Ectodermal cell (in vitro differentiated cells): ENCODE measurements around the gene CNTNAP4.

ENCODE experiments used
- H3K27ac ChIP-seq: 2 replicates; pipeline ENCODE4 v1.7.0; 2013; ENCODE audit warnings: mild to moderate bottlenecking, low read depth, low read length; ENCODE audit not compliant: insufficient read depth, poor library complexity, severe bottlenecking
- H3K27me3 ChIP-seq: 2 replicates; pipeline ENCODE4 v1.7.0; 2013; ENCODE audit warnings: mild to moderate bottlenecking, low read length; ENCODE audit not compliant: insufficient read depth, control insufficient read depth, poor library complexity, severe bottlenecking
- H3K36me3 ChIP-seq: one replicate; pipeline ENCODE4 v1.7.0; 2013; ENCODE audit warnings: low read length; ENCODE audit not compliant: control insufficient read depth, insufficient read depth
- H3K4me1 ChIP-seq: one replicate; pipeline ENCODE4 v1.7.0; 2013; ENCODE audit warnings: low read length; ENCODE audit not compliant: control insufficient read depth, insufficient read depth
- H3K4me3 ChIP-seq: 2 replicates; pipeline ENCODE4 v1.7.0; 2013; ENCODE audit warnings: low read depth, low read length, control low read depth; ENCODE audit not compliant: insufficient read depth
- H3K9me3 ChIP-seq: 2 replicates; pipeline ENCODE4 v1.7.0; 2013; ENCODE audit warnings: mild to moderate bottlenecking, low read length, moderate library complexity; ENCODE audit not compliant: control insufficient read depth
- WGBS, 2 experiments: methylation state at CpG; one replicate each; pipeline ENCODE4 v1.1.7; 2013; ENCODE audit warnings: missing lambda C conversion rate in 2 of 2; 5-methylcytosine and 5-hydroxymethylcytosine counted together

CNTNAP4 gene

GRCh38 chr16:76445815-76446214 is 168.6 kb downstream of the CNTNAP4 start:
- Histone ChIP-seq H3K4me1 (no peaks in the 10 kb centered on the region), H3K27me3 (no peaks in the 10 kb centered on the region), H3K9me3 (no peaks in the 10 kb centered on the region), H3K27ac (no peak overlapping the region), H3K36me3 (no peaks in the 10 kb centered on the region), H3K4me3 (no peak overlapping the region)
- 80% methylated on average over 1 of the region's 3 CpGs; no CpG with 5 or more reads in 1 of the 2 experiments for whole genome bisulfite sequencing, 2 experiments

GRCh38 chr16:76446251-76446650 is 169.1 kb downstream of the CNTNAP4 start:
- Histone ChIP-seq H3K27me3 (no peaks in the 10 kb centered on the region), H3K4me3 (no peak overlapping the region), H3K4me1 (no peaks in the 10 kb centered on the region), H3K9me3 (no peaks in the 10 kb centered on the region), H3K27ac (no peak overlapping the region), H3K36me3 (no peaks in the 10 kb centered on the region)
- WGBS, 2 experiments = 94 to 96% methylated on average over 3 of the region's 3 CpGs

GRCh38 chr16:76450890-76451289 is 173.7 kb downstream of the CNTNAP4 start:
- Histone ChIP-seq H3K36me3 (no peaks in the 10 kb centered on the region), H3K27ac (no peak overlapping the region), H3K4me3 (no peak overlapping the region), H3K4me1 (no peaks in the 10 kb centered on the region), H3K27me3 (no peaks in the 10 kb centered on the region), H3K9me3 (no peaks in the 10 kb centered on the region)
- 86 to 88% methylated on average over 6 of the region's 6 CpGs for WGBS, 2 experiments

- no peaks in the 10 kb centered on the region for H3K27me3 ChIP-seq
- H3K36me3 ChIP-seq = no peaks in the 10 kb centered on the region
- H3K9me3 ChIP-seq = no peaks in the 10 kb centered on the region
- WGBS, 2 experiments = 96 to 100% methylated on average over 3 of the region's 3 CpGs
- H3K27ac ChIP-seq = no peak overlapping the region
- no peak overlapping the region for H3K4me3 ChIP-seq
- H3K4me1 ChIP-seq = no peaks in the 10 kb centered on the region
Measured at GRCh38 chr16:76455257-76455656, 178.1 kb downstream of the CNTNAP4 start.

- no peaks in the 10 kb centered on the region for H3K36me3 ChIP-seq
- H3K4me3 ChIP-seq = no peak overlapping the region
- no peaks in the 10 kb centered on the region for H3K9me3 ChIP-seq
- no peaks in the 10 kb centered on the region for H3K27me3 ChIP-seq
- 95 to 96% methylated on average over 4 of the region's 5 CpGs for WGBS, 2 experiments
- no peaks in the 10 kb centered on the region for H3K4me1 ChIP-seq
- no peak overlapping the region for H3K27ac ChIP-seq
Measured at GRCh38 chr16:76456016-76456415, 178.8 kb downstream of the CNTNAP4 start.

- Histone ChIP-seq H3K9me3 (no peaks in the 10 kb centered on the region), H3K27me3 (no peaks in the 10 kb centered on the region), H3K36me3 (no peaks in the 10 kb centered on the region), H3K27ac (no peak overlapping the region), H3K4me1 (no peaks in the 10 kb centered on the region), H3K4me3 (no peak overlapping the region)
- 83 to 100% methylated on average over 2 of the region's 2 CpGs for WGBS, 2 experiments
Measured at GRCh38 chr16:76459111-76459510, 181.9 kb downstream of the CNTNAP4 start.

GRCh38 chr16:76461836-76462235 is 184.6 kb downstream of the CNTNAP4 start:
- Histone ChIP-seq H3K9me3 (no peaks in the 10 kb centered on the region), H3K4me1 (no peaks in the 10 kb centered on the region), H3K27ac (no peak overlapping the region), H3K27me3 (no peaks in the 10 kb centered on the region), H3K36me3 (no peaks in the 10 kb centered on the region), H3K4me3 (no peak overlapping the region)
- WGBS, 2 experiments = 77 to 87% methylated on average over 6 to 8 of the region's 8 CpGs

GRCh38 chr16:76464955-76465620 is 187.9 kb downstream of the CNTNAP4 start:
- no peak overlapping the region for H3K27ac ChIP-seq
- H3K27me3 ChIP-seq = no peaks in the 10 kb centered on the region
- H3K9me3 ChIP-seq = no peaks in the 10 kb centered on the region
- no peaks in the 10 kb centered on the region for H3K4me1 ChIP-seq
- H3K36me3 ChIP-seq = no peaks in the 10 kb centered on the region
- WGBS, 2 experiments = 91 to 99% methylated on average over 2 to 3 of the region's 3 CpGs
- no peak overlapping the region for H3K4me3 ChIP-seq

- H3K27ac ChIP-seq = no peak overlapping the region
- H3K9me3 ChIP-seq = no peaks in the 10 kb centered on the region
- no peak overlapping the region for H3K4me3 ChIP-seq
- no peaks in the 10 kb centered on the region for H3K36me3 ChIP-seq
- H3K4me1 ChIP-seq = no peaks in the 10 kb centered on the region
- no peaks in the 10 kb centered on the region for H3K27me3 ChIP-seq
Measured at GRCh38 chr16:76466871-76467270, 189.7 kb downstream of the CNTNAP4 start.

GRCh38 chr16:76474048-76474447 is 196.8 kb downstream of the CNTNAP4 start:
- no peaks in the 10 kb centered on the region for H3K9me3 ChIP-seq
- H3K4me1 ChIP-seq = no peaks in the 10 kb centered on the region
- no peak overlapping the region for H3K4me3 ChIP-seq
- no peaks in the 10 kb centered on the region for H3K36me3 ChIP-seq
- H3K27me3 ChIP-seq = peaks cover 24% of the 10 kb centered on the region
- H3K27ac ChIP-seq = no peak overlapping the region
- 20 to 34% methylated on average over 1 to 2 of the region's 2 CpGs for WGBS, 2 experiments

- no peaks in the 10 kb centered on the region for H3K4me1 ChIP-seq
- 65 to 90% methylated on average over 1 to 3 of the region's 4 CpGs for WGBS, 2 experiments
- H3K27ac ChIP-seq = no peak overlapping the region
- no peaks in the 10 kb centered on the region for H3K36me3 ChIP-seq
- peaks cover 24% of the 10 kb centered on the region for H3K27me3 ChIP-seq
- H3K4me3 ChIP-seq = no peak overlapping the region
- no peaks in the 10 kb centered on the region for H3K9me3 ChIP-seq
Measured at GRCh38 chr16:76478105-76478504, 200.9 kb downstream of the CNTNAP4 start.
